Kidney glomerular epithelial cell (primary cell): Measurements from ENCODE around the gene DGKB.

ENCODE experiments used
- DNase-seq: peaks from one replicate; lab custom pipeline; 2025; lab: John Stamatoyannopoulos, UW

The DGKB gene

DNA sequence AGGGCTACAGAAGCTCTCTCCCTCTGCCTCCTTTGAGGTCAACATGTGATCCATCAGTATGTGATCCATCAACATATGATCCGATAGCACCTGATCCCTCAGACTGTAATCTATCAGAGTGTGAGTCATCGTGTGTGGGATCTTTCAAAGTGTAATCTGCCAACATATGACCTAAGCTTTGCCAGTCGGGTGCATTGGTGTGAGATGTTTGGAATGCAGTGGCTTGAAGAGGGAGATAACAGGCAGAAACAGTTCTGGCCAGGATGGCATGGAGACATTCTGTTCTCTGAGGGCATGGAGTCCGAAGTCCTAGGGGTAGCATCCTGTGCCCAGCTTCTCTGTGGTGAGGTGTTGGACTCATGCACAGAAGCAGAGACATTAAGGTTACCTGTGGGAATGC is 695.4 kb downstream of the DGKB start:
- DNase-seq, result peak; percentile 65

- no peak for DNase-seq
These were observed 696.4 kb downstream of the DGKB start for GRCh38 chr7:14206121-14206520.

- no peak for DNase-seq
These were observed 701.2 kb downstream of the DGKB start for GRCh38 chr7:14201353-14201752.

GRCh38 chr7:14199336-14199735 is 703.2 kb downstream of the DGKB start:
- DNase-seq, result no peak

GRCh38 chr7:14197280-14197679 is 705.3 kb downstream of the DGKB start:
- no peak for DNase-seq

DNA sequence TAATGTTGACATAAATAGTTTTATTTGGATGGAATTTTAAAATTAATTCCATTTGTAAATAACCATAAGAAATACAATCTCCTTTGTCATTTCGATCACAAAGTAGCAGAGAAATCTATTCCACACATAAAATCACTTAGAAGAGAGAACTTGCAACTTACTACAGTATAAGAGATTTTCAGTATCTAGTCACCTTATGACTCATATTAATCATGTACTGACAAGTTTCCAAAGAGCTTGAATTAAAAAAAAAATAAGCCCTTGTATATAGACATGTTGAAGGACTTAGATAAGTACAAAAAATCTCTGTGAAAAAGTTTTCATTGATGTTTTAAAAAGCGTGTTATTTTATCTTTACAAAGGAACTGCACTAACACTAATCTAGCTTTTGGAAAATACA is 706.0 kb downstream of the DGKB start:
- peak; percentile 8 for DNase-seq

GRCh38 chr7:14195871-14196270 is 706.7 kb downstream of the DGKB start:
- DNase-seq, result no peak

- DNase-seq, result no peak
These were observed 707.5 kb downstream of the DGKB start for GRCh38 chr7:14195079-14195478.

DNA sequence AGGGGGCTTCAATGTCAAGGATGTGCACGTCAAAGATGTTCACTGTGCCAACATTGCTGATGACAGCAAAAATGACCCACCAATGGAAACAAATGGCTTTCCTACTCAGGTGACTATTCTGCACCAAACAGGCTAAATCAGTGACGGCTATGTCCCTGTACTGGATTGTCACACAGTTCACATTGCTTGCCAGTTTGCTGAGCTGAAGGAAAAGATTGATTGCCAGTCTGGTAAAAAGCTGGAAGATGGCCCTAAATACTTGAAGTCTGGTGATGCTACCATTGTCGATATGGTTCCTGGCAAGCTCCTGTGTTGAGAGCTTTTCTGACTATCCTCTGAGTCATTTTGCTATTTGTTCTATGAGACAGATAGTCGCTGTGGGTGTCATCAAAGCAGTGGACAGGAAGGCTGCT is 710.9 kb downstream of the DGKB start:
- no peak for DNase-seq

- no peak for DNase-seq
These were observed 718.2 kb downstream of the DGKB start for GRCh38 chr7:14184292-14184864.

- no peak for DNase-seq
These were observed 722.8 kb downstream of the DGKB start for GRCh38 chr7:14179781-14180180.

DNA sequence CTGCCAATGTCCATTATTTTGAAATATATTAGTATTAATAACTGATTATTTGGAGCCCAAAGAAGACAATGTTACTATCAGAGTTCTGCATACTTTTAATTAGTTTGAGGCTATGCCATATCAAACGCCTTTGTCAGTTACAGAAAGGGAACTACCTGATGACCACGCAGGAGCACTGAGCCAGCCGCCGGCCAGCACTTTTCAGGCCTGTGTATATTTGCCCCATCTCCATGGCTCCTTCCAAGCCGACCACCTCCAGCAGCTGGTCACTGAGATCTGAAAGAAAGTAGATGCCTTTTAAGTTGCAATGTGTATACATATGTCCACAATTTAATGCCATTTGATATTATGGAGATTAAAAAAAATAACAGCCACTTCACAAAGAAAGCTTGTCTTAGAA is 724.7 kb downstream of the DGKB start:
- DNase-seq, result no peak

DNA sequence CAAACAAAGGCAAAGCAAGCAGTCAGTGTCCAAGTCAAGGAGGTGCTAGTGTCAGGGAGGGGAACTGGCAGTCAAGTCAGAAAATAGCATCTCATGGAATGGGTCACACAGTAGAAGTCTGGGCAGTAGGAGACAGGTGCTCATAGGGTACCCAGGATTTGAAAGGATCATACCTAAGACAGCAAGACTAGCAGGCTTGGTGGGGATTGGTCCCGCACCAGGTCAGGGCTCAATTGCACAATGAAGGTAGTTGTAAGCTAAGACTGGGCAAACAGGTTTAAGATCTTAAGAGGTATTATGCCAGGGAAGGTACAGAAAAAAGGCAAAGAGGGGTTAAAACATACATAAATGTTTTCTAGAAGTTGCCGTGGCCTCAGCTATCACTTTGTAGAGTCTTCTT is 731.7 kb downstream of the DGKB start:
- DNase-seq, result no peak

DNA sequence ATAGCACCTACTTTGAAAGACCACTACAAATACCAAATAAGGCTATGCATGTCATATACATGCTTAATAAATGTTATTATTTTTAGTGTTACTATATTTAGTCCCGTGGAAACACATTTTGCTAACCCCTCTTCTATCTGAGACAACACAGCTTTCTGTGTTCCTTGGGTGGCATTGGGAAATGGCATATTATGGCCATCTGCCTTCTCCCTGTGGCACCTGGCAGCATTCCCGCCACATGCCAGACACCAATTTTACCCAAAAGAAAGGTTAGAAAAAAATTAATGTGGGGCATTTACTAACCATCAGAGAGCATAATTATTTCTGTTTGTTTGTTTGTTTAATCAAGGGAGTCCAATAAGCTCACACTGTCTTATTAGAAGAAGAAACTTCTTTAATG is 744.4 kb downstream of the DGKB start:
- no peak for DNase-seq

DNA sequence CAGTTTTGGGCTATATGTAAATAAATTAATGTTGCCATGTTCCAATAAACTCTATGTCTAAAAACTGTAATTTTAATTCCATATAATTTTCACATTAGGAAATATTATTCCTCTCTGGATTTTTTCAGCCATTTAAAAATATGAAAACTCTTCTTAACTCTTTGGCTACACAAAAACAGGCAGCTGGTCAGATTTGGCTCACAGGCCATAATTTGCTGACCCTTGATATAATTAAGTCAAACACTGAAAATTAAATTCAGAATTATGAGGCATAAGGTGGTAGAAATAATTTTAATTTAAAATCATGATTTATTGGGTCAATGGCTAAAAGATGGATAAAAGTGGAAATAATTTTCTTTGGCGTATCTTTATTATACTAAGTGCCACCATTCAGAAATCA is 746.1 kb downstream of the DGKB start:
- DNase-seq, result no peak

GRCh38 chr7:14148974-14149373 is 753.6 kb downstream of the DGKB start:
- DNase-seq, result no peak

- no peak for DNase-seq
These were observed 755.0 kb downstream of the DGKB start for GRCh38 chr7:14147532-14147931.

GRCh38 chr7:14144538-14144937 is 758.0 kb downstream of the DGKB start:
- no peak for DNase-seq

DNA sequence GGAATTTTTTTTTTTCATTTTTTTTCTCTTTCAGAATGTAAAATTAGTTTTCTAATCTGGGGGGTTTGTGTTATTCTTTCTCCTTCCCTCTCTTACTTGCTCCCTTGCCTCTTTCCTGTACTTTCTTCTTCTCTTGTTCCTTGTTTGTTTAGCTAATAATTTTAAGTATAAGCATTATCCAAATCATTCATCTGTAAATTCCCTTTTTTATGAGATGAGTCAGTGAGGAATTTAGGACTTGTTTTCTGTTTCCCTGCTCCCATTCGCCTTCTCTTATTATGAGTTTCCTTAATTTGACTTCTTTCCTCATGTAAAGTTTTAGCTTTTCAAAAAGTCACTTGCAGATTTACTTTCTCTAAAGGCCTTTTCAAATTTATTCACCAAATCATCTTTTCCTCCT is 758.4 kb downstream of the DGKB start:
- no peak for DNase-seq

- DNase-seq, result no peak
These were observed 764.9 kb downstream of the DGKB start for GRCh38 chr7:14137676-14138075.

GRCh38 chr7:14133752-14134151 is 768.8 kb downstream of the DGKB start:
- DNase-seq, result no peak

- peak; percentile 56 for DNase-seq
These were observed 776.6 kb downstream of the DGKB start for GRCh38 chr7:14125998-14126397.

DNA sequence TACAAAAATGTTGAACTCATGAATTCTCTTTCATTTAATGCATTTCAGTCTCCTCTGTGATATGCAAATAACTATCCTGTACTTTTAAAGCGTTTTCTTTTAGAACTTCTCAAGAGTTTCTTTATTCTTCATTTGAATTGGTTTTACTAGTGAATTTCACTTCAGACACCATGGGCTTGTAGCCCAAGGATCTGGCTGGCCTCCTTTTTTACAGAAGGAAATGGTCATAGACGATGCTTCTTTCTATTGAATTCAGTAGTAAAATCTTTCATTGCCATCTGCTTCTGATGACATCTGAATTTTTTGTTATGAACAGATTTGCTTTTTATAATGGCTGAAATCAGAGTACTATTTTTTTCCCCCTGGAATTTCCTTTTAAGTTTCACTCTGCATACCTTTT is 777.8 kb downstream of the DGKB start:
- no peak for DNase-seq

- no peak for DNase-seq
These were observed 778.6 kb downstream of the DGKB start for GRCh38 chr7:14123923-14124322.

DNA sequence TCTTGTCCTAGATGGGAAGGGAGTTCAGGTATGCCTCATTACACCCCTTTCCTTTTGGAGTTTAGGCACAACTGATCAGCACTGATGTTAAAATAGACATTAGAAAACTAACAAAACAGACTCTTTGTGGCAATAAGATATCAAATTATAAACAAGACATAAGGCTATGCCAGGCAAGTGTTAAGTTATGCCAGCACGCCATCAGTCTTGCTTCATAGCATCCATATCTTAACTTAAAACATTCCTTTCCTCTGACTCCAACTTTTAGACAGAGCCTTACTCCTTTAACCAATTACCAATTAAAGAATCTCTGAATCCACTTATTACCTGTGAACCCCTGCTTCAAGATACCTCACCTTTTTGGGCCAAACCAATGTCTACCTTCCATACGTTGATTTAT is 786.9 kb downstream of the DGKB start:
- no peak for DNase-seq
